WTC11 (cell line): Measurements from ENCODE around the gene HMGN4. TPM values are rescaled to one million over a fixed set of nuclear protein-coding genes. Genes with fewer than 3 reads are reported as not detected.

Source experiments
- ATAC-seq: fragments of 200-7000 bp; cut with Tn5 transposase; 2 replicates; pipeline ENCODE4 v1.10.0; 2021; ENCODE audit warnings: mild to moderate bottlenecking, moderate library complexity
- CTCF ChIA-PET: fragments of 300-600 bp; sonication (Branson Sonifier 250); formaldehyde crosslinking; loops from one replicate; lab custom pipeline; 2021; ENCODE audit warnings: antibody characterized with exemption; lab: Charles Lee
- POLR2A ChIA-PET: fragments of 350-600 bp; sonication (Branson Sonifier 250); formaldehyde crosslinking; loops from one replicate; lab custom pipeline; 2021; ENCODE audit warnings: antibody characterized with exemption; lab: Charles Lee
- DNase-seq: peaks from one replicate; pipeline ENCODE4 v3.0.0; 2021; ENCODE audit warnings: low spot score
- H3K27ac Mint-ChIP-seq: 2 replicates; pipeline ENCODE4 v1.8.0; 2021; ENCODE audit warnings: mixed read lengths
- H3K27me3 Mint-ChIP-seq: 2 replicates; pipeline ENCODE4 v1.8.0; 2021; ENCODE audit warnings: low read depth, mild to moderate bottlenecking, moderate library complexity, mixed read lengths
- H3K36me3 Mint-ChIP-seq: 2 replicates; pipeline ENCODE4 v1.8.0; 2021; ENCODE audit warnings: mixed read lengths
- H3K4me1 Mint-ChIP-seq: 2 replicates; pipeline ENCODE4 v1.8.0; 2022; ENCODE audit warnings: mixed read lengths
- H3K4me3 Mint-ChIP-seq: 2 replicates; pipeline ENCODE4 v1.8.0; 2021; ENCODE audit warnings: mild to moderate bottlenecking, moderate library complexity, mixed read lengths
- H3K9me3 Mint-ChIP-seq: 2 replicates; pipeline ENCODE4 v1.8.0; 2021; ENCODE audit warnings: mixed read lengths
- ATF1 ChIP-seq: sonication (generic); formaldehyde crosslinking; IDR thresholded peaks from 2 replicates; pipeline ENCODE4 v1.8.1; 2023; ENCODE audit warnings: mild to moderate bottlenecking, moderate library complexity, missing genetic modification reagents
- ATF6 ChIP-seq: sonication (generic); formaldehyde crosslinking; IDR thresholded peaks from 2 replicates; pipeline ENCODE4 v1.8.1; 2023; ENCODE audit warnings: mild to moderate bottlenecking, missing genetic modification reagents
- E2F1 ChIP-seq: sonication (generic); formaldehyde crosslinking; IDR thresholded peaks from 2 replicates; pipeline ENCODE4 v1.8.0; 2022; ENCODE audit warnings: mild to moderate bottlenecking, missing genetic modification reagents
- FOXK1 ChIP-seq: sonication (generic); formaldehyde crosslinking; IDR thresholded peaks from 2 replicates; pipeline ENCODE4 v1.8.0; 2022; ENCODE audit warnings: mild to moderate bottlenecking, moderate library complexity, missing genetic modification reagents
- FOXP4 ChIP-seq: sonication (generic); formaldehyde crosslinking; IDR thresholded peaks from 2 replicates; pipeline ENCODE4 v1.8.0; 2022; ENCODE audit warnings: mild to moderate bottlenecking, missing genetic modification reagents
- HMGXB4 ChIP-seq: sonication (generic); formaldehyde crosslinking; IDR thresholded peaks from 2 replicates; pipeline ENCODE4 v1.8.1; 2023; ENCODE audit warnings: mild to moderate bottlenecking, moderate library complexity, missing genetic modification reagents
- JAZF1 ChIP-seq: fragments of 250-450 bp; sonication (Bioruptor Pico); IDR thresholded peaks from 2 replicates; pipeline ENCODE4 v1.9.0; 2021; ENCODE audit warnings: moderate library complexity, mild to moderate bottlenecking, inconsistent platforms
- JUN ChIP-seq: sonication (generic); formaldehyde crosslinking; IDR thresholded peaks from 2 replicates; pipeline ENCODE4 v1.8.0; 2023; ENCODE audit warnings: mild to moderate bottlenecking, missing genetic modification reagents
- NFE2L1 ChIP-seq: sonication (generic); formaldehyde crosslinking; IDR thresholded peaks from 2 replicates; pipeline ENCODE4 v1.8.1; 2023; ENCODE audit warnings: missing genetic modification reagents
- TCF7 ChIP-seq: sonication (generic); formaldehyde crosslinking; IDR thresholded peaks from 2 replicates; pipeline ENCODE4 v1.8.0; 2022; ENCODE audit warnings: mild to moderate bottlenecking, low read depth, missing genetic modification reagents, moderate library complexity
- ZMAT4 ChIP-seq: fragments of 250-450 bp; sonication (Bioruptor Pico); IDR thresholded peaks from 2 replicates; pipeline ENCODE4 v1.9.0; 2021; ENCODE audit warnings: mild to moderate bottlenecking
- ZNF232 ChIP-seq: sonication (generic); formaldehyde crosslinking; IDR thresholded peaks from 2 replicates; pipeline ENCODE4 v1.8.0; 2022; ENCODE audit warnings: mild to moderate bottlenecking, missing genetic modification reagents
- total RNA-seq: library from RNA; stranded (reverse); gene quantifications from 3 replicates; pipeline ENCODE4 v1.2.3, GENCODE V29; 2021
- TF ChIP-seq, protein P1 (sequence below): sonication (generic); formaldehyde crosslinking; IDR thresholded peaks from 2 replicates; pipeline ENCODE4 v1.8.0; 2022; ENCODE audit warnings: mild to moderate bottlenecking, missing genetic modification reagents
- TF ChIP-seq, protein P2 (sequence below): fragments of 250-450 bp; sonication (Bioruptor Pico); IDR thresholded peaks from 2 replicates; pipeline ENCODE4 v1.9.0; 2021; ENCODE audit warnings: mild to moderate bottlenecking
- TF ChIP-seq, protein P3 (sequence below): sonication (generic); formaldehyde crosslinking; IDR thresholded peaks from 2 replicates; pipeline ENCODE4 v1.8.1; 2022; ENCODE audit warnings: mild to moderate bottlenecking, moderate library complexity, missing genetic modification reagents
- TF ChIP-seq, protein P4 (sequence below): fragments of 250-450 bp; sonication (Bioruptor Pico); IDR thresholded peaks from 2 replicates; pipeline ENCODE4 v2.1.2; 2022; ENCODE audit warnings: mild to moderate bottlenecking, moderate library complexity
- TF ChIP-seq, protein P5 (sequence below): sonication (generic); formaldehyde crosslinking; IDR thresholded peaks from 2 replicates; pipeline ENCODE4 v1.8.0; 2022; ENCODE audit warnings: mild to moderate bottlenecking, missing genetic modification reagents

Gene HMGN4
- total RNA-seq, 1 experiment from 2014 or later = 57.1 TPM

GRCh38 chr6:26491604-26492003 lies 46.6 kb upstream of the HMGN4 start:
- Mint-ChIP-seq H3K4me1 (no peaks in the 10 kb centered on the region), H3K27me3 (peaks cover 6% of the 10 kb centered on the region), H3K9me3 (no peaks in the 10 kb centered on the region; the same call in 1 of the 2 replicates), H3K27ac (no peak overlapping the region), H3K36me3 (no peaks in the 10 kb centered on the region), H3K4me3 (no peak overlapping the region)
- no peak for DNase-seq
- TF ChIP-seq, protein P1, sequence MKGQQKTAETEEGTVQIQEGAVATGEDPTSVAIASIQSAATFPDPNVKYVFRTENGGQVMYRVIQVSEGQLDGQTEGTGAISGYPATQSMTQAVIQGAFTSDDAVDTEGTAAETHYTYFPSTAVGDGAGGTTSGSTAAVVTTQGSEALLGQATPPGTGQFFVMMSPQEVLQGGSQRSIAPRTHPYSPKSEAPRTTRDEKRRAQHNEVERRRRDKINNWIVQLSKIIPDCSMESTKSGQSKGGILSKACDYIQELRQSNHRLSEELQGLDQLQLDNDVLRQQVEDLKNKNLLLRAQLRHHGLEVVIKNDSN (CRISPR knock-in tag) = no peak
- TF ChIP-seq, protein P2, sequence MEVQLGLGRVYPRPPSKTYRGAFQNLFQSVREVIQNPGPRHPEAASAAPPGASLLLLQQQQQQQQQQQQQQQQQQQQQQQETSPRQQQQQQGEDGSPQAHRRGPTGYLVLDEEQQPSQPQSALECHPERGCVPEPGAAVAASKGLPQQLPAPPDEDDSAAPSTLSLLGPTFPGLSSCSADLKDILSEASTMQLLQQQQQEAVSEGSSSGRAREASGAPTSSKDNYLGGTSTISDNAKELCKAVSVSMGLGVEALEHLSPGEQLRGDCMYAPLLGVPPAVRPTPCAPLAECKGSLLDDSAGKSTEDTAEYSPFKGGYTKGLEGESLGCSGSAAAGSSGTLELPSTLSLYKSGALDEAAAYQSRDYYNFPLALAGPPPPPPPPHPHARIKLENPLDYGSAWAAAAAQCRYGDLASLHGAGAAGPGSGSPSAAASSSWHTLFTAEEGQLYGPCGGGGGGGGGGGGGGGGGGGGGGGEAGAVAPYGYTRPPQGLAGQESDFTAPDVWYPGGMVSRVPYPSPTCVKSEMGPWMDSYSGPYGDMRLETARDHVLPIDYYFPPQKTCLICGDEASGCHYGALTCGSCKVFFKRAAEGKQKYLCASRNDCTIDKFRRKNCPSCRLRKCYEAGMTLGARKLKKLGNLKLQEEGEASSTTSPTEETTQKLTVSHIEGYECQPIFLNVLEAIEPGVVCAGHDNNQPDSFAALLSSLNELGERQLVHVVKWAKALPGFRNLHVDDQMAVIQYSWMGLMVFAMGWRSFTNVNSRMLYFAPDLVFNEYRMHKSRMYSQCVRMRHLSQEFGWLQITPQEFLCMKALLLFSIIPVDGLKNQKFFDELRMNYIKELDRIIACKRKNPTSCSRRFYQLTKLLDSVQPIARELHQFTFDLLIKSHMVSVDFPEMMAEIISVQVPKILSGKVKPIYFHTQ = no peak
- TF ChIP-seq, protein P3, sequence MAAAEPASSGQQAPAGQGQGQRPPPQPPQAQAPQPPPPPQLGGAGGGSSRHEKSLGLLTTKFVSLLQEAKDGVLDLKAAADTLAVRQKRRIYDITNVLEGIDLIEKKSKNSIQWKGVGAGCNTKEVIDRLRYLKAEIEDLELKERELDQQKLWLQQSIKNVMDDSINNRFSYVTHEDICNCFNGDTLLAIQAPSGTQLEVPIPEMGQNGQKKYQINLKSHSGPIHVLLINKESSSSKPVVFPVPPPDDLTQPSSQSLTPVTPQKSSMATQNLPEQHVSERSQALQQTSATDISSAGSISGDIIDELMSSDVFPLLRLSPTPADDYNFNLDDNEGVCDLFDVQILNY (CRISPR knock-in tag) = no peak
- TF ChIP-seq E2F1 (CRISPR knock-in tag) = no peak
- TF ChIP-seq FOXK1 (CRISPR knock-in tag) = no peak
- TF ChIP-seq HMGXB4 = no peak
- TF ChIP-seq, protein P4, sequence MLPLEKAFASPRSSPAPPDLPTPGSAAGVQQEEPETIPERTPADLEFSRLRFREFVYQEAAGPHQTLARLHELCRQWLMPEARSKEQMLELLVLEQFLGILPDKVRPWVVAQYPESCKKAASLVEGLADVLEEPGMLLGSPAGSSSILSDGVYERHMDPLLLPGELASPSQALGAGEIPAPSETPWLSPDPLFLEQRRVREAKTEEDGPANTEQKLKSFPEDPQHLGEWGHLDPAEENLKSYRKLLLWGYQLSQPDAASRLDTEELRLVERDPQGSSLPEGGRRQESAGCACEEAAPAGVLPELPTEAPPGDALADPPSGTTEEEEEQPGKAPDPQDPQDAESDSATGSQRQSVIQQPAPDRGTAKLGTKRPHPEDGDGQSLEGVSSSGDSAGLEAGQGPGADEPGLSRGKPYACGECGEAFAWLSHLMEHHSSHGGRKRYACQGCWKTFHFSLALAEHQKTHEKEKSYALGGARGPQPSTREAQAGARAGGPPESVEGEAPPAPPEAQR (CRISPR knock-in tag) = no peak
- TF ChIP-seq ATF1 = no peak
- no peak for TF ChIP-seq ZNF232
- TF ChIP-seq, protein P5, sequence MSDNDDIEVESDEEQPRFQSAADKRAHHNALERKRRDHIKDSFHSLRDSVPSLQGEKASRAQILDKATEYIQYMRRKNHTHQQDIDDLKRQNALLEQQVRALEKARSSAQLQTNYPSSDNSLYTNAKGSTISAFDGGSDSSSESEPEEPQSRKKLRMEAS (CRISPR knock-in tag) = no peak
- TF ChIP-seq TCF7 (CRISPR knock-in tag) = no peak
- no peak for TF ChIP-seq ATF6 (CRISPR knock-in tag)
- TF ChIP-seq FOXP4 (CRISPR knock-in tag) = no peak
- no peak for TF ChIP-seq ZMAT4 (CRISPR knock-in tag)
- TF ChIP-seq NFE2L1 = no peak
- no peak for TF ChIP-seq JUN (CRISPR knock-in tag)
- TF ChIP-seq JAZF1 (CRISPR knock-in tag) = no peak
- ATAC-seq = no peak
- ChIA-PET POLR2A (no interaction called here), CTCF (interaction anchor here (1.0 to 1.3 kb wide), 2 partner anchors 10 to 150 kb away, joined by 3 to 5 read pairs; no protein-coding TSS in a partner anchor)
